Stomach (tissue), 19 donors: Measurements from ENCODE around the gene DEFB118. TPM values are rescaled to one million over a fixed set of nuclear protein-coding genes. Genes with fewer than 3 reads are reported as not detected.

Experiments
- DNase-seq, 2 donors: peaks; one replicate each; pipeline versions ENCODE4 v3.0.0 to v3.0.0-alpha.2; 2013 to 2019
- H3K27ac ChIP-seq, 5 donors: fragments of 200-600 bp in 4 of 5; sonication (generic) in 4 of 5; one replicate each; pipeline ENCODE4 v1.5.1; 2013 to 2019; ENCODE audit warnings: mild to moderate bottlenecking in 1 of 5, moderate library complexity in 1 of 5
- H3K27me3 ChIP-seq, 3 donors: fragments of 200-600 bp; sonication (generic); one replicate each; pipeline ENCODE4 v1.5.1; 2017 to 2019; ENCODE audit warnings: mixed run types in 1 of 3
- H3K36me3 ChIP-seq, 4 donors: fragments of 200-600 bp; sonication (generic); 1 replicate in 3 of 4; 2 replicates in 1 of 4; pipeline ENCODE4 v1.5.1; 2016 to 2019
- H3K4me1 ChIP-seq, 4 donors: fragments of 200-600 bp; sonication (generic); one replicate each; pipeline ENCODE4 v1.5.1; 2016 to 2019
- H3K4me3 ChIP-seq, 4 donors: fragments of 200-600 bp; sonication (generic) in 3 of 4; one replicate each; pipeline ENCODE4 v1.5.1; 2016 to 2019; ENCODE audit warnings: mild to moderate bottlenecking in 1 of 4
- H3K9me3 ChIP-seq, 4 donors: fragments of 200-600 bp; sonication (generic); one replicate each; pipeline ENCODE4 v1.5.1; 2016 to 2019
- EP300 ChIP-seq: sonication (generic); formaldehyde crosslinking; IDR thresholded peaks from one replicate; pipeline ENCODE4 v1.6.1; 2017; ENCODE audit warnings: antibody characterized with exemption
- POLR2A ChIP-seq, 4 donors: fragments of 450-650 bp; IDR thresholded peaks; one replicate each; pipeline ENCODE4 v1.6.1; 2016; ENCODE audit warnings: antibody characterized with exemption in 4 of 4, control low read depth in 2 of 4, mild to moderate bottlenecking in 1 of 4, moderate library complexity in 1 of 4
- POLR2AphosphoS5 ChIP-seq, 3 donors: sonication (generic); formaldehyde crosslinking; IDR thresholded peaks; one replicate each; pipeline ENCODE4 v1.6.1; 2016; ENCODE audit warnings: antibody characterized with exemption in 3 of 3
- WGBS, 5 donors: extraction: QIAGEN DNeasy Blood & Tissue Kit in 3 of 5; methylation state at CpG; one replicate each; pipeline versions ENCODE4 v1.1.5 to v1.1.7; 2013 to 2018; 5-methylcytosine and 5-hydroxymethylcytosine counted together
- intact Hi-C: fragments of 100-400 bp; cut with DNase I; formaldehyde crosslinking; loops from one replicate; pipeline ENCODE4 v1.15.1; 2023; ENCODE audit warnings: low total_unique reads
- long read RNA-seq, 10 donors: transcript quantifications; one replicate each; lab custom pipeline, GENCODE V29; 2026
- polyA plus RNA-seq, 3 donors: library from polyadenylated mRNA; stranded (reverse); fragments of 200-250 nt; gene quantifications; one replicate each; pipeline ENCODE4 v1.2.3, GENCODE V29; 2013
- total RNA-seq, 5 donors: library from RNA; depleted of rRNA; stranded (reverse); fragments of >200 nt; gene quantifications; one replicate each; pipeline versions ENCODE4 v1.1.0 to v1.2.3, GENCODE V29; 2014 to 2016
- TF ChIP-seq, protein P1 (sequence below), 7 experiments: fragments of 450-650 bp in 4 of 7; fragments of 200-600 bp in 3 of 7; sonication (generic) in 3 of 7; IDR thresholded peaks; one replicate each; pipeline ENCODE4 v1.5.1; 2016 to 2019; ENCODE audit warnings: antibody characterized with exemption in 7 of 7, control low read depth in 2 of 7, mild to moderate bottlenecking in 1 of 7
- donor health status: healthy with polysubstance abuse.
- donor health status: Bipolar disorder and iron deficiency.
- donor health status: healthy.

Gene DEFB118, protein sequence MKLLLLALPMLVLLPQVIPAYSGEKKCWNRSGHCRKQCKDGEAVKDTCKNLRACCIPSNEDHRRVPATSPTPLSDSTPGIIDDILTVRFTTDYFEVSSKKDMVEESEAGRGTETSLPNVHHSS
- total RNA-seq = not detected
- polyA plus RNA-seq = not detected
- long read RNA-seq, donor 1 = 0 reads
- long read RNA-seq, donor 2 = 0 reads
- long read RNA-seq, donor 3 = 0 reads
- long read RNA-seq, donor 4 = 0 reads
- long read RNA-seq, donor 5 = 0 reads
- long read RNA-seq, donor 6 = 0 reads
- long read RNA-seq, donor 7 = 0 reads
- long read RNA-seq, donor 8 = 0 reads
- long read RNA-seq, donor 9 = 0 reads
- long read RNA-seq, donor 10 = 0 reads

DNA sequence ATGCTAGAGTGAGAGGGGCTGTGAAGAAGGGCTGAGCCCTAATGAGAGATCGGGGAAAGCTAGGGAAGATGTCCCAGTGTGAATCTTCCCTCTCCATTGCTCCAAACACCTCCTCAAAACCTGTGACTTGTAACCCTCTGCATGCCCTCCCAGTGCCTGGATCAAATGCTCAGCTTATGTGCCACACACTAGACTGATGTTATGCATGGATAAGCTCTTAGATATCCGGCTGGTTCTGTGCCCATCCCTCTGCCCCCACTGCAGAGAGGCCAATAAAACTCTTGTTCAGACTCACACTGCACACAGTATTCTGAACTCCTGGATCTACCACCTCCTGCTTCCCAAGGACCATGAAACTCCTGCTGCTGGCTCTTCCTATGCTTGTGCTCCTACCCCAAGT is at the start of gene DEFB118:
TSS of gene DEFB118 (plus strand) at position 301 of the 400 bp plus-strand sequence. CDS start at position 351, 50 bp downstream.
- no peaks in the 10 kb centered on the region for H3K4me1 ChIP-seq
- no peak for DNase-seq
- no peak within 1 kb of the TSS for H3K4me3 ChIP-seq
- TF ChIP-seq POLR2AphosphoS5 (IDR thresholded peaks at IDR 0.05) (no peak), POLR2A (IDR thresholded peaks at IDR 0.05) (no peak), EP300 (no peak)
- TF ChIP-seq, protein P1, sequence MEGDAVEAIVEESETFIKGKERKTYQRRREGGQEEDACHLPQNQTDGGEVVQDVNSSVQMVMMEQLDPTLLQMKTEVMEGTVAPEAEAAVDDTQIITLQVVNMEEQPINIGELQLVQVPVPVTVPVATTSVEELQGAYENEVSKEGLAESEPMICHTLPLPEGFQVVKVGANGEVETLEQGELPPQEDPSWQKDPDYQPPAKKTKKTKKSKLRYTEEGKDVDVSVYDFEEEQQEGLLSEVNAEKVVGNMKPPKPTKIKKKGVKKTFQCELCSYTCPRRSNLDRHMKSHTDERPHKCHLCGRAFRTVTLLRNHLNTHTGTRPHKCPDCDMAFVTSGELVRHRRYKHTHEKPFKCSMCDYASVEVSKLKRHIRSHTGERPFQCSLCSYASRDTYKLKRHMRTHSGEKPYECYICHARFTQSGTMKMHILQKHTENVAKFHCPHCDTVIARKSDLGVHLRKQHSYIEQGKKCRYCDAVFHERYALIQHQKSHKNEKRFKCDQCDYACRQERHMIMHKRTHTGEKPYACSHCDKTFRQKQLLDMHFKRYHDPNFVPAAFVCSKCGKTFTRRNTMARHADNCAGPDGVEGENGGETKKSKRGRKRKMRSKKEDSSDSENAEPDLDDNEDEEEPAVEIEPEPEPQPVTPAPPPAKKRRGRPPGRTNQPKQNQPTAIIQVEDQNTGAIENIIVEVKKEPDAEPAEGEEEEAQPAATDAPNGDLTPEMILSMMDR (IDR thresholded peaks at IDR 0.05) = no peak
- 69 to 79% (median 74%) methylated on average over 2 of the region's 2 CpGs for WGBS, 5 donors
- H3K9me3 ChIP-seq = peaks cover 0 to 20% (median 15%) of the 10 kb centered on the region in 4 donors
- H3K27me3 ChIP-seq = no peaks in the 10 kb centered on the region
- intact Hi-C loops = no loop called here
- no peak within 1 kb of the TSS for H3K27ac ChIP-seq
- no peaks in the 10 kb centered on the region for H3K36me3 ChIP-seq

DNA sequence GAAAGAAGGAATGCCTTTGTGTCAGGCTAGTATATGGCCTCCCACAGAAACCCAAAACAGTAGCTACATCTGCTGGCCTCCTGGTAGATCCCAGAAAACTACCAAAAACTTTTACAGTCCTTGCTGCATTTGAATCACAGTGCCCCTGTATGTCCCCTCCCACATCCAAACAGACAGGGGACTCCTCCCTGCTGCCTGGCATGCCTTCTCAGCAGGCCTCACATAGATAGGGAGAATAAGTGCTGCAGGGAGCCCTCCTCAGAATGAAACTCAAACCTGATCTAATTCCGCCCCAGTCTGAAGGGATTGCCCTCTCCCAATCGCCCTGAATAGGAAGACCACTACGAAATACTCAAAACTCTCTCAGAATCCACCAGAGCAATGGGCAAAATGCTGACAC is 45.9 kb upstream of the DEFB118 start:
- H3K27ac ChIP-seq = no peak overlapping the region
- TF ChIP-seq POLR2AphosphoS5 (IDR thresholded peaks at IDR 0.05) = no peak
- TF ChIP-seq, protein P1 (IDR thresholded peaks at IDR 0.05) = no peak
- no peak for TF ChIP-seq EP300
- no peak for TF ChIP-seq POLR2A (IDR thresholded peaks at IDR 0.05)
- H3K4me1 ChIP-seq = no peaks in the 10 kb centered on the region
- intact Hi-C loops = no loop called here
- H3K27me3 ChIP-seq = no peaks in the 10 kb centered on the region
- H3K4me3 ChIP-seq = no peak overlapping the region
- DNase-seq = no peak
- 19 to 61% (median 54%) methylated on average over 3 of the region's 3 CpGs for WGBS, 5 donors
- H3K36me3 ChIP-seq = no peaks in the 10 kb centered on the region
- peaks cover 0 to 43% (median 32%) of the 10 kb centered on the region in 4 donors for H3K9me3 ChIP-seq

DNA sequence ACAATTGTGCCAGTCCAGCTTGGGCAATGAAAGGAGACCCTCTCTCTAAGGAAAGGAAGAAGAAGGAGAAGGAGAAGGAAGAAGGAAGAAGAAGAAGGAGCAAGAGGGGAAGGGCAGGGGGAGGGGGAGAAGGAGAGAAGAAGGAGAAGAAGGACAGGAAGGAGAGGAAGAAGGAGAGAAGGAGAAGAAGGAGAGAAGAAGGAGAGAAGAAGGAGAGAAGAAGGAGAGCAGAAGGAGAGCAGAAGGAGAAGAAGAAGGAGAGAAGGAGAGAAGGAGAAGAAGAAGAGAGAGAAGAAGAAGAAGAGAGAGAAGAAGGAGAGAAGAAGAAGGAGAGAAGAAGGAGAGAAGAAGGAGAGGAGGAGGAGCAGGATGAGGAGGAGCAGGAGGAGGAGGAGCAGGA is 37.5 kb upstream of the DEFB118 start:
- H3K4me1 ChIP-seq = no peaks in the 10 kb centered on the region
- peaks cover 0 to 34% (median 15%) of the 10 kb centered on the region in 4 donors for H3K9me3 ChIP-seq
- H3K27ac ChIP-seq = no peak overlapping the region
- H3K4me3 ChIP-seq = no peak overlapping the region
- no peak for DNase-seq
- intact Hi-C loops = no loop called here
- no peaks in the 10 kb centered on the region for H3K27me3 ChIP-seq
- H3K36me3 ChIP-seq = no peaks in the 10 kb centered on the region
- TF ChIP-seq, protein P1 (IDR thresholded peaks at IDR 0.05) = no peak
- TF ChIP-seq POLR2A (IDR thresholded peaks at IDR 0.05) = no peak
- TF ChIP-seq EP300 = no peak
- no peak for TF ChIP-seq POLR2AphosphoS5 (IDR thresholded peaks at IDR 0.05)

DNA sequence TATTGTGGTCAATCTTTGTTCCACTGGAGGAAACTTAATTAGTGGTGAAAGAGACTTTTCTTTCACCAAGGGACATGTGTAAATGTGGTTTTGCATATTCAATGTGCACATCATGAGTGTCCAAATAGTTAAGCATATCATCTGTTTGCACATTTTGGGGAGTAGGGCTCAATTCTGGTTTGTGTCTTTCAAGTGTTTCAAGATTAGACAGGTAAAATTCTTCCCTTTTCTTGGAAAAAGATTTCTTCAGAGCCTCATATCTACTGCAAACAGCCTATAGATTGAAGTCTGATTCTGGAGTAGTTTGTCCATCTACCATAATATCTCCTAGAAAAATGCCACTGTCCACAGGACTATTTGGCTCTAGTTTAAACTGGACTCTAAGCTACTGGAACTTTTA is 26.9 kb upstream of the DEFB118 start:
- no peak overlapping the region for H3K27ac ChIP-seq
- TF ChIP-seq POLR2AphosphoS5 (IDR thresholded peaks at IDR 0.05) (no peak), POLR2A (IDR thresholded peaks at IDR 0.05) (no peak), EP300 (no peak)
- TF ChIP-seq, protein P1 (IDR thresholded peaks at IDR 0.05) = no peak
- DNase-seq = no peak
- H3K36me3 ChIP-seq = no peaks in the 10 kb centered on the region
- no peak overlapping the region for H3K4me3 ChIP-seq
- intact Hi-C loops = no loop called here
- H3K4me1 ChIP-seq = no peaks in the 10 kb centered on the region
- no peaks in the 10 kb centered on the region for H3K27me3 ChIP-seq
- no peaks in the 10 kb centered on the region for H3K9me3 ChIP-seq
